HepG2 (cell line): Measurements from ENCODE around the gene MFNG. TPM values are rescaled to one million over a fixed set of nuclear protein-coding genes. Genes with fewer than 3 reads are reported as not detected.
A peak's percentile ranks its signal among the peaks of the same experiment; 100 is the strongest.

Experiments used
- ATAC-seq: fragments of 200-7000 bp; cut with Tn5 transposase; 3 replicates; pipeline ENCODE4 v1.9.1; 2020; ENCODE audit warnings: mild to moderate bottlenecking, moderate library complexity
- BruUV-seq: library from RNA; stranded (reverse); fragments of 400-500 nt; replicated peaks from 2 replicates; lab custom pipeline; 2021; lab: Mats Ljungman, UMichigan
- CTCF ChIA-PET: fragments of 300-600 bp; formaldehyde crosslinking; extraction: SDS; loops from one replicate; lab custom pipeline; 2021; ENCODE audit warnings: low total read pairs, inconsistent platforms, low intra/inter-chr PET ratio; lab: Yijun Ruan, JAX
- POLR2A ChIA-PET: fragments of 350-600 bp; sonication (Branson Sonifier 250); formaldehyde crosslinking; loops from one replicate; lab custom pipeline; 2020; ENCODE audit warnings: antibody characterized with exemption, inconsistent platforms; lab: Yijun Ruan, JAX
- DNase-seq: peaks from one replicate; pipeline ENCODE4 v3.0.0-alpha.2; 2015; ENCODE audit warnings: low spot score
- FAIRE-seq: peaks from 3 replicates; lab custom pipeline; 2011; peaks lifted over from hg19 to GRCh38; lab: Jason Lieb, UNC
- H2AFZ ChIP-seq: one replicate; pipeline ENCODE4 v1.6.1; 2011; ENCODE audit warnings: low read length, inconsistent platforms
- H3K27ac ChIP-seq: fragments of 300-600 bp; 3 replicates; pipeline ENCODE4 v1.8.0; 2011; ENCODE audit warnings: mixed run types, mild to moderate bottlenecking, mixed read lengths, low read length, inconsistent platforms; ENCODE audit not compliant: insufficient read depth; ENCODE audit errors: extremely low read length
- H3K27me3 ChIP-seq, 2 experiments: fragments of 200-600 bp in 1 of 2; 2 replicates in 1 of 2; 3 replicates in 1 of 2; pipeline versions ENCODE4 v1.6.0 to v1.8.0; 2011; ENCODE audit warnings: low read length in 2 of 2, mild to moderate bottlenecking in 2 of 2, moderate library complexity in 2 of 2, inconsistent platforms in 1 of 2; ENCODE audit not compliant: insufficient read depth in 2 of 2, control insufficient read depth in 1 of 2
- H3K36me3 ChIP-seq, 2 experiments: fragments of 200-600 bp in 1 of 2; replicated peaks in 1 of 2; 2 replicates in 1 of 2; 3 replicates in 1 of 2; pipeline versions ENCODE4 v1.5.1 to v1.8.0; 2011; ENCODE audit warnings: low read length in 2 of 2, inconsistent platforms in 1 of 2; ENCODE audit not compliant: insufficient read depth in 2 of 2, control insufficient read depth in 1 of 2
- H3K4me1 ChIP-seq: 2 replicates; pipeline ENCODE4 v1.5.1; 2012; ENCODE audit warnings: low read length, inconsistent platforms; ENCODE audit not compliant: insufficient read depth
- H3K4me2 ChIP-seq: 2 replicates; pipeline ENCODE4 v1.6.0; 2011; ENCODE audit warnings: low read depth, low read length, inconsistent platforms
- H3K4me3 ChIP-seq, 3 experiments: fragments of 200-600 bp in 1 of 3; sonication (generic), shearing (Covaris generic) in 1 of 3; replicated peaks in 1 of 3; 2 replicates each; pipeline ENCODE4 v1.5.1; 2011 to 2016; ENCODE audit warnings: low read length in 3 of 3, inconsistent platforms in 2 of 3, low read depth in 2 of 3, mild to moderate bottlenecking in 2 of 3, control low read depth in 1 of 3, mixed read lengths in 1 of 3; ENCODE audit not compliant: insufficient read depth in 1 of 3
- H3K79me2 ChIP-seq: one replicate; pipeline ENCODE4 v1.6.1; 2011; ENCODE audit warnings: low read length, inconsistent platforms; ENCODE audit not compliant: insufficient read depth
- H3K9ac ChIP-seq: 2 replicates; pipeline ENCODE4 v1.6.0; 2011; ENCODE audit warnings: mild to moderate bottlenecking, low read depth, low read length, inconsistent platforms; ENCODE audit not compliant: insufficient read depth
- H3K9me3 ChIP-seq: 2 replicates; pipeline ENCODE4 v1.5.1; 2012; ENCODE audit warnings: mild to moderate bottlenecking, low read length
- H4K20me1 ChIP-seq: 2 replicates; pipeline ENCODE4 v1.6.0; 2011; ENCODE audit warnings: inconsistent platforms, mild to moderate bottlenecking, low read length, moderate library complexity; ENCODE audit not compliant: insufficient read depth
- CEBPB ChIP-seq: IDR thresholded peaks from 2 replicates; pipeline ENCODE4 v1.6.1; 2011; ENCODE audit warnings: low read depth, low read length, improper control_type of control experiment, borderline replicate concordance
- CEBPG ChIP-seq: IDR thresholded peaks from 2 replicates; pipeline ENCODE4 v1.6.1; 2016
- EP300 ChIP-seq, 3 experiments: sonication (generic) in 1 of 3; formaldehyde crosslinking in 1 of 3; IDR thresholded peaks; 2 replicates each; pipeline versions ENCODE4 v1.5.1 to v1.6.1; 2011 to 2020; ENCODE audit warnings: low read depth in 2 of 3, low read length in 2 of 3, borderline replicate concordance in 1 of 3, improper control_type of control experiment in 1 of 3, mild to moderate bottlenecking in 1 of 3, missing genetic modification reagents in 1 of 3, moderate library complexity in 1 of 3
- ETV5 ChIP-seq: IDR thresholded peaks from 2 replicates; pipeline ENCODE4 v1.6.1; 2018; ENCODE audit warnings: missing biosample characterization, missing genetic modification reagents, inconsistent platforms, borderline replicate concordance
- GABPA ChIP-seq, 2 experiments: IDR thresholded peaks; 2 replicates each; pipeline ENCODE4 v1.6.1; 2011 to 2016; ENCODE audit warnings: low read depth in 2 of 2, low read length in 1 of 2, missing biosample characterization in 1 of 2, missing genetic modification characterization in 1 of 2
- GABPB1 ChIP-seq: IDR thresholded peaks from 2 replicates; pipeline ENCODE4 v1.6.1; 2016; ENCODE audit warnings: mild to moderate bottlenecking, missing genetic modification reagents, moderate library complexity, missing compliant biosample characterization
- HCFC1 ChIP-seq: fragments of 150-350 bp; IDR thresholded peaks from 2 replicates; pipeline ENCODE4 v1.6.1; 2014; ENCODE audit warnings: low read depth, low read length
- KLF13 ChIP-seq: sonication (generic); formaldehyde crosslinking; IDR thresholded peaks from 2 replicates; pipeline ENCODE4 v1.4.0; 2020; ENCODE audit warnings: mild to moderate bottlenecking, missing genetic modification reagents
- NFYB ChIP-seq: sonication (generic); formaldehyde crosslinking; IDR thresholded peaks from 2 replicates; pipeline ENCODE4 v1.4.0; 2020; ENCODE audit warnings: missing genetic modification reagents
- NFYC ChIP-seq: IDR thresholded peaks from 2 replicates; pipeline ENCODE4 v1.6.1; 2016; ENCODE audit warnings: missing genetic modification reagents, missing compliant biosample characterization
- RBFOX2 ChIP-seq: fragments of 200-400 bp; formaldehyde crosslinking; IDR thresholded peaks from 2 replicates; pipeline ENCODE4 v1.6.1; 2017; ENCODE audit warnings: low read depth, mild to moderate bottlenecking, low read length
- SP2 ChIP-seq: sonication (generic); formaldehyde crosslinking; IDR thresholded peaks from 2 replicates; pipeline ENCODE4 v1.5.1; 2020; ENCODE audit warnings: mild to moderate bottlenecking, missing genetic modification reagents
- THAP11 ChIP-seq: IDR thresholded peaks from 2 replicates; pipeline ENCODE4 v1.6.1; 2016; ENCODE audit warnings: missing biosample characterization, missing genetic modification reagents
- USF2 ChIP-seq, 2 experiments: sonication (generic) in 1 of 2; formaldehyde crosslinking in 1 of 2; IDR thresholded peaks; 2 replicates each; pipeline versions ENCODE4 v1.5.1 to v1.6.1; 2011 to 2020; ENCODE audit warnings: borderline replicate concordance in 1 of 2, low read depth in 1 of 2, low read length in 1 of 2, mild to moderate bottlenecking in 1 of 2, missing genetic modification reagents in 1 of 2, moderate library complexity in 1 of 2
- ZBTB1 ChIP-seq: sonication (generic); formaldehyde crosslinking; IDR thresholded peaks from 2 replicates; pipeline ENCODE4 v1.4.0; 2020; ENCODE audit warnings: missing genetic modification reagents, borderline replicate concordance
- ZBTB25 ChIP-seq: IDR thresholded peaks from 2 replicates; pipeline ENCODE4 v1.6.1; 2018; ENCODE audit warnings: missing genetic modification reagents
- ZNF143 ChIP-seq: sonication (generic); formaldehyde crosslinking; IDR thresholded peaks from 2 replicates; pipeline ENCODE4 v1.4.0; 2020; ENCODE audit warnings: missing genetic modification reagents
- ZNF552 ChIP-seq: sonication (generic); formaldehyde crosslinking; IDR thresholded peaks from 2 replicates; pipeline ENCODE4 v1.9.0; 2022; ENCODE audit warnings: missing genetic modification reagents, mild to moderate bottlenecking, borderline replicate concordance
- ZNF878 ChIP-seq: sonication (generic); formaldehyde crosslinking; IDR thresholded peaks from 2 replicates; pipeline ENCODE4 v1.8.1; 2023; ENCODE audit warnings: mild to moderate bottlenecking, missing genetic modification reagents, moderate library complexity
- WGBS: methylation state at CpG from one replicate; pipeline ENCODE4 v1.1.6; 2017; ENCODE audit warnings: low lambda C conversion rate; 5-methylcytosine and 5-hydroxymethylcytosine counted together
- in situ Hi-C: cut with HindIII; loops from 2 replicates; pipeline ENCODE4 v1.10.0; 2017; ENCODE audit warnings: low pct_unique_long_range_greater_than_20kb; ENCODE audit not compliant: extremely low pct_ligation_motif_present
- intact Hi-C: fragments of 100-400 bp; cut with micrococcal nuclease; formaldehyde crosslinking; loops from one replicate; pipeline ENCODE4 v1.10.0; 2022; ENCODE audit not compliant: unreplicated experiment
- polyA plus RNA-seq, 8 experiments: library from polyadenylated mRNA; depleted of rRNA in 3 of 8; stranded (reverse) in 7 of 8; unstranded in 1 of 8; fragments of >200 nt; fragmentation: Illumina TruSeq in 4 of 8; extraction: Trizol in 4 of 8; gene quantifications; 2 replicates each; pipeline versions ENCODE4 v1.2.1 to v1.2.3, GENCODE V29; 2011 to 2016; ENCODE audit warnings: low read depth in 4 of 8, missing spikeins in 1 of 8, mixed read lengths in 1 of 8; ENCODE audit not compliant: insufficient read depth in 1 of 8
- total RNA-seq, 5 experiments: library from RNA; depleted of rRNA; stranded (reverse); fragments of >200 nt; fragmentation: Illumina TruSeq; extraction: Trizol; gene quantifications; 2 replicates each; pipeline ENCODE4 v1.2.3, GENCODE V29; 2016; ENCODE audit warnings: low read depth in 1 of 5
- TF ChIP-seq, protein P1 (sequence below): sonication (generic); formaldehyde crosslinking; IDR thresholded peaks from 2 replicates; pipeline ENCODE4 v1.5.0; 2020; ENCODE audit warnings: mild to moderate bottlenecking, missing genetic modification reagents

MFNG gene
- total and polyA plus RNA-seq, 2 of the 13 experiments (the other 11 are each of a cell fraction or from before 2014, with no cell fraction given), result 1.0 to 11.7 TPM

GRCh38 chr22:37442537-37442936, 43.6 kb downstream of the MFNG start:
- Histone ChIP-seq H3K79me2 (no peaks in the 10 kb centered on the region), H2AFZ (no peak overlapping the region), H3K36me3 (no peaks in the 10 kb centered on the region), H4K20me1 (no peaks in the 10 kb centered on the region), H3K4me2 (no peak overlapping the region), H3K27me3 (peaks cover 0 to 2% of the 10 kb centered on the region in 2 experiments; a peak in 2 of 5 replicates), H3K9ac (no peak overlapping the region), H3K4me1 (peaks cover 11% of the 10 kb centered on the region), H3K4me3 (no peak overlapping the region), H3K27ac (no peak overlapping the region), H3K9me3 (no peaks in the 10 kb centered on the region)
- DNase-seq, result peak; percentile 18
- no peak for ATAC-seq
- BruUV-seq, result no TSS peak
- FAIRE-seq, result no peak
- intact Hi-C loops (no loop called here), in situ Hi-C loops (no loop called here)
- ChIA-PET CTCF (no interaction called here), POLR2A (no interaction called here)
- 71% methylated on average over 2 of the region's 2 CpGs for WGBS
- no peak for TF ChIP-seq ZNF878 (CRISPR knock-in tag)
- TF ChIP-seq ZNF552 (CRISPR knock-in tag), result no peak
- peak; percentile 46; the same call in 1 of the 2 replicates for TF ChIP-seq USF2 (IDR thresholded peaks at IDR 0.05; ENCODE audit: low read depth, low read length)
- peak; percentile 81; the same call in 1 of the 2 replicates for TF ChIP-seq USF2 (CRISPR knock-in tag; IDR thresholded peaks at IDR 0.05; ENCODE audit: borderline replicate concordance)
- 0 out of 2 replicates have a peak, but pooled peaks have one; percentile 49 for TF ChIP-seq NFYB
- TF ChIP-seq, protein P1, sequence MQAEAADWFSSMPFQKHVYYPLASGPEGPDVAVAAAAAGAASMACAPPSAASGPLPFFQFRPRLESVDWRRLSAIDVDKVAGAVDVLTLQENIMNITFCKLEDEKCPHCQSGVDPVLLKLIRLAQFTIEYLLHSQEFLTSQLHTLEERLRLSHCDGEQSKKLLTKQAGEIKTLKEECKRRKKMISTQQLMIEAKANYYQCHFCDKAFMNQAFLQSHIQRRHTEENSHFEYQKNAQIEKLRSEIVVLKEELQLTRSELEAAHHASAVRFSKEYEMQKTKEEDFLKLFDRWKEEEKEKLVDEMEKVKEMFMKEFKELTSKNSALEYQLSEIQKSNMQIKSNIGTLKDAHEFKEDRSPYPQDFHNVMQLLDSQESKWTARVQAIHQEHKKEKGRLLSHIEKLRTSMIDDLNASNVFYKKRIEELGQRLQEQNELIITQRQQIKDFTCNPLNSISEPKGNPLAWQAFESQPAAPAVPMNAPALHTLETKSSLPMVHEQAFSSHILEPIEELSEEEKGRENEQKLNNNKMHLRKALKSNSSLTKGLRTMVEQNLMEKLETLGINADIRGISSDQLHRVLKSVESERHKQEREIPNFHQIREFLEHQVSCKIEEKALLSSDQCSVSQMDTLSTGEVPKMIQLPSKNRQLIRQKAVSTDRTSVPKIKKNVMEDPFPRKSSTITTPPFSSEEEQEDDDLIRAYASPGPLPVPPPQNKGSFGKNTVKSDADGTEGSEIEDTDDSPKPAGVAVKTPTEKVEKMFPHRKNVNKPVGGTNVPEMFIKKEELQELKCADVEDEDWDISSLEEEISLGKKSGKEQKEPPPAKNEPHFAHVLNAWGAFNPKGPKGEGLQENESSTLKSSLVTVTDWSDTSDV (CRISPR knock-in tag), result no peak
- TF ChIP-seq RBFOX2, result no peak
- peak; percentile 86 for TF ChIP-seq ZNF143 (CRISPR knock-in tag)
- peak; percentile 79 for TF ChIP-seq CEBPB
- no peak for TF ChIP-seq KLF13 (CRISPR knock-in tag)
- peak; percentile 68 for TF ChIP-seq NFYC (CRISPR knock-in tag)
- peak; percentile 35; the same call in 1 of the 2 replicates for TF ChIP-seq HCFC1
- no peak for TF ChIP-seq EP300 (IDR thresholded peaks at IDR 0.05; ENCODE audit: low read depth in 2 of 2, low read length in 2 of 2)
- TF ChIP-seq EP300 (CRISPR knock-in tag; IDR thresholded peaks at IDR 0.05; ENCODE audit: borderline replicate concordance), result no peak
- no peak for TF ChIP-seq SP2 (CRISPR knock-in tag)
- peak; percentile 67; the same call in 1 of the 2 replicates for TF ChIP-seq GABPB1 (CRISPR knock-in tag)
- TF ChIP-seq ETV5 (CRISPR knock-in tag), result peak; percentile 59; the same call in 1 of the 2 replicates
- no peak for TF ChIP-seq ZBTB1 (CRISPR knock-in tag)
- peak; percentile 90 for TF ChIP-seq CEBPG (CRISPR knock-in tag)
- TF ChIP-seq GABPA (IDR thresholded peaks at IDR 0.05; ENCODE audit: low read depth, low read length), result no peak; the same call in 1 of the 2 replicates
- TF ChIP-seq GABPA (CRISPR knock-in tag; IDR thresholded peaks at IDR 0.05; ENCODE audit: low read depth), result peak; percentile 81
- no peak for TF ChIP-seq ZBTB25 (CRISPR knock-in tag)
- TF ChIP-seq THAP11 (CRISPR knock-in tag), result peak; percentile 97
